GM18951 (cell line): ENCODE results near the gene PHF19.

ENCODE experiments used
- POLR2A ChIP-seq: IDR thresholded peaks from 4 replicates; pipeline ENCODE4 v1.6.1; 2011; ENCODE audit warnings: mild to moderate bottlenecking; ENCODE audit not compliant: insufficient read length, insufficient read depth; ENCODE audit errors: extremely low read depth
- in situ Hi-C: fragments of 300-500 bp; cut with MboI; formaldehyde crosslinking; loops from one replicate; pipeline ENCODE4 v1.12.0; 2022; ENCODE audit warnings: low sequenced_read_pairs, mixed read lengths, inconsistent platforms; ENCODE audit not compliant: unreplicated experiment

PHF19 gene

GRCh38 chr9:120878188-120879130, 1.5 kb upstream of the PHF19 start:
- TF ChIP-seq POLR2A, result peak; percentile 22
- in situ Hi-C loops, result no loop called here

GRCh38 chr9:120877276-120878034, 467 bp upstream of the PHF19 start:
- TF ChIP-seq POLR2A, result peak; percentile 70
- in situ Hi-C loops, result no loop called here

GRCh38 chr9:120875954-120876841, 790 bp downstream of the PHF19 start:
- TF ChIP-seq POLR2A, result peak; percentile 72
- in situ Hi-C loops, result no loop called here

GRCh38 chr9:120875643-120875953, 1.4 kb downstream of the PHF19 start:
- in situ Hi-C loops, result no loop called here

GRCh38 chr9:120875195-120875565, 1.8 kb downstream of the PHF19 start:
- in situ Hi-C loops, result no loop called here

More at GRCh38 chr9:120875643-120875953, 1.4 kb downstream of the PHF19 start:
- TF ChIP-seq POLR2A, result no peak

GRCh38 chr9:120874226-120875194, 2.5 kb downstream of the PHF19 start:
- TF ChIP-seq POLR2A, result no peak
- in situ Hi-C loops, result no loop called here

More at GRCh38 chr9:120875195-120875565, 1.8 kb downstream of the PHF19 start:
- no peak for TF ChIP-seq POLR2A

GRCh38 chr9:120873512-120873911, 3.5 kb downstream of the PHF19 start:
- no peak for TF ChIP-seq POLR2A
- in situ Hi-C loops, result no loop called here

- no peak for TF ChIP-seq POLR2A
- in situ Hi-C loops, result no loop called here
Measured at GRCh38 chr9:120872791-120873502, 4.0 kb downstream of the PHF19 start.

GRCh38 chr9:120870206-120870605, 6.8 kb downstream of the PHF19 start:
- no peak for TF ChIP-seq POLR2A
- in situ Hi-C loops, result no loop called here

- in situ Hi-C loops, result no loop called here
- no peak for TF ChIP-seq POLR2A
Measured at GRCh38 chr9:120869726-120870125, 7.3 kb downstream of the PHF19 start.

GRCh38 chr9:120869360-120869687, 7.7 kb downstream of the PHF19 start:
- in situ Hi-C loops, result no loop called here
- no peak for TF ChIP-seq POLR2A
